ENCODE data around the gene ZNF496. TPM values are rescaled to one million over a fixed set of nuclear protein-coding genes. Genes with fewer than 3 reads are reported as not detected.

The ZNF496 gene
- total and polyA plus RNA-seq, 4 donors, result 8.2 to 43.4 (median 15.6) TPM

DNA sequence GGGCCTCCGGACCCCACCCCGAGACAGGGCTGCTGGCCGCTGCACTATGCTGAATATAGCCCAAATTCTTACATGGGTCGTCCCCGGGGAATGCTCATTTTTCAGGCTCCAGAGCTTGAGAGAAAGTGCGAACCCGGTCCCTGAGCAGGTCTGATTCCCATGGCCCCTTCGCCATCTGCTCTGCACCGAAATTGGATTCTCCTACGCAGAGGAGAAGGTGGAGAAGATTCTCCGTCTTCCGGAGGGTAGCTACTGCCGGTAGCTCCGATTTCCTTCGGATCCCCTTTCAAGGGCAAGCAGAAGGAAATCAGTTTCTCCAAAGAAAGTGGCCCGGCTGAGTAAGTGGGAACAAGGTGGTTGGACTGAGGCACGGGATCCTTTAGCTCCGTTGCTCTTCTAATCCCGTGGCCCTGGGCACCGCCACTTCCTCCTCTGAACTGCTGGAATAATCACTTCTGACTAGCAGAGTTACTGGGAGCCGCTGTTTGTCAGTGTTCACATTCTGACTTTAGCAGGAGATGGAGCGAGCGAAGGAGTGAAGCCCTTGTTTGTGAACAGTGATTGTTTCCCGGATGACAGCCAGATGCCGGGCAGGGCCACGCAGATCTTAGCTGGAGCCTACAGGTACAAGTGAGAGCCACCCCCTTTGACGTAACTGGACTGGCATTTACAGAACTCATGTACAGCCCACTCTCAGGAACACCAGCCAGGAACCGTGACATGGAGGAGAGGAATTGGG lies 1.1 kb upstream of the ZNF496 start:
- Histone ChIP-seq H3K36me3 (ENCODE audit: control insufficient read depth in 4 of 4, insufficient read depth in 4 of 4, low read length in 4 of 4) (peaks cover 4 to 21% (median 20%) of the 10 kb centered on the region in 4 donors), H3K27ac (ENCODE audit: low read depth in 1 of 2, low read length in 1 of 2) (peak overlapping the region; percentile 85 to 94), H3K27me3 (ENCODE audit: control insufficient read depth in 3 of 3, insufficient read depth in 3 of 3, low read length in 2 of 3) (no peaks in the 10 kb centered on the region), H3K9ac (ENCODE audit: insufficient read depth in 1 of 2, low read length in 2 of 2) (peak overlapping the region; percentile 26 to 36), H3K9me3 (ENCODE audit: control insufficient read depth in 4 of 4, insufficient read depth in 3 of 4, low read length in 3 of 4) (no peaks in the 10 kb centered on the region), H3K4me1 (ENCODE audit: control insufficient read depth in 5 of 5, insufficient read depth in 5 of 5, low read length in 5 of 5) (peaks cover 0 to 35% (median 21%) of the 10 kb centered on the region in 5 donors), H3K4me3 (peak overlapping the region; percentile 74)
- 22 to 28% methylated on average over 28 of the region's 28 CpGs for WGBS, 2 donors
- no peak for ATAC-seq (ENCODE audit: insufficient read depth, low FRiP score)
- TF ChIP-seq, protein P1, sequence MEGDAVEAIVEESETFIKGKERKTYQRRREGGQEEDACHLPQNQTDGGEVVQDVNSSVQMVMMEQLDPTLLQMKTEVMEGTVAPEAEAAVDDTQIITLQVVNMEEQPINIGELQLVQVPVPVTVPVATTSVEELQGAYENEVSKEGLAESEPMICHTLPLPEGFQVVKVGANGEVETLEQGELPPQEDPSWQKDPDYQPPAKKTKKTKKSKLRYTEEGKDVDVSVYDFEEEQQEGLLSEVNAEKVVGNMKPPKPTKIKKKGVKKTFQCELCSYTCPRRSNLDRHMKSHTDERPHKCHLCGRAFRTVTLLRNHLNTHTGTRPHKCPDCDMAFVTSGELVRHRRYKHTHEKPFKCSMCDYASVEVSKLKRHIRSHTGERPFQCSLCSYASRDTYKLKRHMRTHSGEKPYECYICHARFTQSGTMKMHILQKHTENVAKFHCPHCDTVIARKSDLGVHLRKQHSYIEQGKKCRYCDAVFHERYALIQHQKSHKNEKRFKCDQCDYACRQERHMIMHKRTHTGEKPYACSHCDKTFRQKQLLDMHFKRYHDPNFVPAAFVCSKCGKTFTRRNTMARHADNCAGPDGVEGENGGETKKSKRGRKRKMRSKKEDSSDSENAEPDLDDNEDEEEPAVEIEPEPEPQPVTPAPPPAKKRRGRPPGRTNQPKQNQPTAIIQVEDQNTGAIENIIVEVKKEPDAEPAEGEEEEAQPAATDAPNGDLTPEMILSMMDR (IDR thresholded peaks at IDR 0.05; ENCODE audit: control extremely low read depth, extremely low read depth), result no peak
- peak in 2 of 3 donors; percentile 27 to 32 for DNase-seq

DNA sequence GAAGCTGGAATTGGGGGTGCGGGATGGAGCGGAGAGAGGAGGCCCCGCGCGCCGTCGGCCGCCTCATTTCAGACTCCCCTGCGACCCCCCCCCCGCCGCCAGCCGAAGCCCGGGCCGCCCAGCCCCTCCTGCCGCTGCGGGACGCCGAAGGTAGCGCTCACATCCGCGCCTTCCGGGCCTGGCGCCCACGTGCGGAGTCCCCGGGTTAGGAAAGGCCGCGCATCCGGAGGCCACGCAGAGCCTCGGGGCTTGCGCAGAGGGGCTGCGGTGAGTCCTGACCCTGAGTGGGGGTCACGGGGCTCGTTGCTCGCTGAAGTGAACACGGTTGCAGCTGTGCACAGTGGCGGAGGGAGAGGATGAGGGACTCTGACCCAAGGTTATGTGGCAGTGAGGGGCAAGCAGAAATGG lies 552 bp upstream of the ZNF496 start:
- DNase-seq, result peak; percentile 55 to 67 (median 59)
- peak; percentile 19 for ATAC-seq (ENCODE audit: insufficient read depth, low FRiP score)
- H3K4me3 ChIP-seq, result peak overlapping the region; percentile 74

DNA sequence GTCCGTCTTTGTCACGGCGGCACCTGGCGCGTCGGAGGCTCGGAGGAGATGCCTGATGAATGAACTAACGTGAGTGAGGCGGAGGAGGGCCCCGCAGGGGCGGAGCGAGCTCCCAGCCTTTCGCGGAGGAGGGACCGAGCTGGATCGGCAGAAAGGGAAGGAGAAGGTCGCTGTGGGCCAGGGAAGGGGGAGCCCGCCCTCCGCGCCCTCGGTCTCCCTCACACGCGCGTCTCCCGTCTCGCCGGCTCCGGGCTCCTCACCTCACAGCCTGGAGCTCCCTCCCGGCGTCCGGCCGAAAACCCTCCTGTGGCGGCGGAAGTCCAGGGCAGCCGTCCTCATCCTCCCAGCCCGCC lies 519 bp downstream of the ZNF496 start:
- WGBS, 2 donors, result 0 to 1% methylated on average over 32 to 36 of the region's 36 CpGs
- Histone ChIP-seq H3K27me3 (ENCODE audit: control insufficient read depth in 3 of 3, insufficient read depth in 3 of 3, low read length in 2 of 3) (no peaks in the 10 kb centered on the region), H3K9ac (ENCODE audit: insufficient read depth in 1 of 2, low read length in 2 of 2) (peak overlapping the region; percentile 32 to 42), H3K27ac (ENCODE audit: low read depth in 1 of 2, low read length in 1 of 2) (peak overlapping the region; percentile 89 to 94), H3K36me3 (ENCODE audit: control insufficient read depth in 4 of 4, insufficient read depth in 4 of 4, low read length in 4 of 4) (peaks cover 4 to 28% (median 24%) of the 10 kb centered on the region in 4 donors), H3K4me1 (ENCODE audit: control insufficient read depth in 5 of 5, insufficient read depth in 5 of 5, low read length in 5 of 5) (peaks cover 0 to 32% (median 19%) of the 10 kb centered on the region in 5 donors), H3K4me3 (peak overlapping the region; percentile 74), H3K9me3 (ENCODE audit: control insufficient read depth in 4 of 4, insufficient read depth in 3 of 4, low read length in 3 of 4) (no peaks in the 10 kb centered on the region)
- DNase-seq (peak; percentile 72 to 82 (median 79)), ATAC-seq (ENCODE audit: insufficient read depth, low FRiP score) (peak; percentile 73)
- TF ChIP-seq, protein P1 (IDR thresholded peaks at IDR 0.05; ENCODE audit: control extremely low read depth, extremely low read depth), result no peak

More for the DNA sequence above, 552 bp upstream of the ZNF496 start:
- no peaks in the 10 kb centered on the region for H3K9me3 ChIP-seq (ENCODE audit: control insufficient read depth in 4 of 4, insufficient read depth in 3 of 4, low read length in 3 of 4)
- peak overlapping the region; percentile 85 to 94 for H3K27ac ChIP-seq (ENCODE audit: low read depth in 1 of 2, low read length in 1 of 2)
- 1% methylated on average over 24 to 38 of the region's 38 CpGs for WGBS, 2 donors
- no peaks in the 10 kb centered on the region for H3K27me3 ChIP-seq (ENCODE audit: control insufficient read depth in 3 of 3, insufficient read depth in 3 of 3, low read length in 2 of 3)
- peaks cover 0 to 34% (median 19%) of the 10 kb centered on the region in 5 donors for H3K4me1 ChIP-seq (ENCODE audit: control insufficient read depth in 5 of 5, insufficient read depth in 5 of 5, low read length in 5 of 5)
- peaks cover 4 to 25% (median 20%) of the 10 kb centered on the region in 4 donors for H3K36me3 ChIP-seq (ENCODE audit: control insufficient read depth in 4 of 4, insufficient read depth in 4 of 4, low read length in 4 of 4)
- peak overlapping the region; percentile 23 to 26 for H3K9ac ChIP-seq (ENCODE audit: insufficient read depth in 1 of 2, low read length in 2 of 2)
- TF ChIP-seq, protein P1 (IDR thresholded peaks at IDR 0.05; ENCODE audit: control extremely low read depth, extremely low read depth), result no peak

Data from lung (tissue), 12 donors.